Rectal smooth muscle tissue (tissue), 1 donor: ENCODE data around the gene PSD4.

ENCODE experiments used
- H3K27ac ChIP-seq: one replicate; pipeline ENCODE4 v1.7.0; 2013; ENCODE audit warnings: low read depth, low read length, inconsistent platforms
- H3K27me3 ChIP-seq: one replicate; pipeline ENCODE4 v1.7.0; 2013; ENCODE audit warnings: low read length; ENCODE audit not compliant: control insufficient read depth, insufficient read depth
- H3K36me3 ChIP-seq: one replicate; pipeline ENCODE4 v1.7.0; 2013; ENCODE audit warnings: low read length; ENCODE audit not compliant: control insufficient read depth, insufficient read depth
- H3K4me1 ChIP-seq: one replicate; pipeline ENCODE4 v1.7.0; 2013; ENCODE audit warnings: low read length; ENCODE audit not compliant: control insufficient read depth, insufficient read depth
- H3K4me3 ChIP-seq: one replicate; pipeline ENCODE4 v1.7.0; 2013; ENCODE audit warnings: low read length
- H3K9ac ChIP-seq: one replicate; pipeline ENCODE4 v1.7.0; 2013; ENCODE audit warnings: low read length

The PSD4 gene

DNA sequence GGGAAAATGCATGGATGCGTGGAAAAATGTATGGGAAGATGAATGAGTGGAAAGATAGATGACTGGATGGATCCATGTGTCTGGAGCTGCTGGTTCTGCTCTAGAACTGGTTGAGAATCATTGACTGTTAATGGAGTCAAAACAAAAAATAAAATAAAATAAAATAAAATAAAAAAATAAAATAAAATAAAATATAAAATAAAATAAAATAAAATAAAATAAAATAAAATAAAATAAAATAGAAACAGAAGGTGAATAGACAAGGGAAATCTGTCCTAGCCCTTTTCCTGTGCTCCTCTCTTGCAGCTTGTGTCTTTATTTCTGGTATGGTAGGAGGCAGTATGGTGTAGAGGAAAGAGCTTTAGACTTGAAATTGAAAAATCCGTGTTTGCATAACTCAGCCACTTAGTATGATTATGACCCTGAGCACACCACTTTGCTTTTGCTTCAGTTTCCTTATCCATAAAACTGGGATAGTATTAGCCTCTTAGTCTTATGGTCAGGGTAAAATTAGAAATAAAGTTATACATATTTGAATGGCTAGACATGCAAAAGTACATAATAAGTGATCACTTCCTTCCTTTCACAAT lies 51.0 kb downstream of the PSD4 start:
- no peaks in the 10 kb centered on the region for H3K36me3 ChIP-seq
- H3K27ac ChIP-seq, result no peak overlapping the region
- no peaks in the 10 kb centered on the region for H3K27me3 ChIP-seq
- no peak overlapping the region for H3K9ac ChIP-seq
- H3K4me3 ChIP-seq, result no peak overlapping the region
- H3K4me1 ChIP-seq, result no peaks in the 10 kb centered on the region

DNA sequence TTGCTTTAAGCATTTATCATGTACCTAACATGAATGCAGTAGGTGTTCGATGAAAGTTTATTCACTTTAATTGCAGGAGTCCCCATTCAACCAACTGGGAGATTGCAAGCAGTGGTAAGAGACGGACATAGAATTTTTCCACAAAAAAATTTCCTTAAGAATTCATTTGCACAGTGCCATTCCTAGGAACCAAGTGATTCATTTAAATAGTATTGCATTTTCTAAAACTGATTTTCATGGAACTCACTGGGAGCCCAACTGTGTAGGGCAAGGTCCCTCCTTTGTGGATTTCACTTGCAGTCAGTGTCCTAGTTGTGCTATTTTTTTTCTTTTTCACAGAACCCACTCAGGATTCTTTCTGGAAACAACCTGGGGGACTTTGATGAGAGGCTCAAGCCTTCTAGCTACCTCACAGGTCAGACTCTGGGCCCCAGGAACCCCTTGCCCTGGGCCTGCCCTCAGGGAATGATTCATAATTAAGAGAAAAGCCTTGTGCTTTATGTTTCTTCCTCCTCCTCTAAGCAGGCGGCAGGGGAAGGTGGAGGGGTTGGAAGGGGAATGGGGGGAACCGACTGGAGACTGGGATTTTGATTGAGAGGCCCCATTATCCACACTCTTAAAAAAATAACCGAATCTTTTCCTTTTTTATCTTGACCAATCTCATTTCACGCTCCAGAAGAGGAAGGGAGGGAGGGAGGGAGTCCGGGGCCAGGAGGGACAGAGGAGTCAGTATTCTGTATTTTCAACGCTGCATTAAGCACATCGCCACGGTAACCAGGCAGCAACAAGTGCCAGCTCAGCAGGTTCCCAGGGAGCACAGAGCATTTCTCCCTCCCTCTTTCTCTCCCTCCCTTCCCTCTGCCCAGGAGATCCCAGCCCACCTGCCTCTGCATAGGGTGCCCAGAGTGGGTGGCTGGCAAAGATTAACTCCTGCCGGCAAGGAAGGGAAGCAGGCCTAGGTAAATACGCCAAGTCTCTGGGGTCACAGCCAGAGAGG lies 51.8 kb downstream of the PSD4 start:
- Histone ChIP-seq H3K27ac (no peak overlapping the region), H3K36me3 (no peaks in the 10 kb centered on the region)

DNA sequence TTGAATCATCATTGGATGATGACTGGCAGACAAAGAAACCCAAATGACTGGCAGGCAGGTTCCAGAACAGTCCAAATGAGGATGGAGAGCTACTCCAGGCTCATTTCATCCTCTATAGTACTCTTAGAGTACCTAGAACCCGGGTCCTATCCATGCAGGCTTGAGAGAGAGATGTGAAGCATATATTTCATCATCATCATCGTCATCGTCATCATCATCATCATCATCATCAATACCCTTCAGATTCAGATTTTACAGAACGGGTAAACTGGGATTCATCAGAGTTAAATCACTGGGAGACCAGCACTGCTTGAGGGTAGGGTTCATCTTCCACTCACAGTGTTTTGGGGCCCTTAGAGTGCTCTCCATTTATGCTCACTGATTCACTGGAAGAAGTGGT lies 52.7 kb downstream of the PSD4 start:
- H3K4me1 ChIP-seq, result no peaks in the 10 kb centered on the region
- no peak overlapping the region for H3K9ac ChIP-seq
- H3K36me3 ChIP-seq, result no peaks in the 10 kb centered on the region
- no peak overlapping the region for H3K4me3 ChIP-seq
- H3K27me3 ChIP-seq, result no peaks in the 10 kb centered on the region
- H3K27ac ChIP-seq, result no peak overlapping the region

More for the DNA sequence above, 51.8 kb downstream of the PSD4 start:
- no peaks in the 10 kb centered on the region for H3K27me3 ChIP-seq
- H3K4me1 ChIP-seq, result no peaks in the 10 kb centered on the region
- no peak overlapping the region for H3K9ac ChIP-seq
- H3K4me3 ChIP-seq, result no peak overlapping the region

DNA sequence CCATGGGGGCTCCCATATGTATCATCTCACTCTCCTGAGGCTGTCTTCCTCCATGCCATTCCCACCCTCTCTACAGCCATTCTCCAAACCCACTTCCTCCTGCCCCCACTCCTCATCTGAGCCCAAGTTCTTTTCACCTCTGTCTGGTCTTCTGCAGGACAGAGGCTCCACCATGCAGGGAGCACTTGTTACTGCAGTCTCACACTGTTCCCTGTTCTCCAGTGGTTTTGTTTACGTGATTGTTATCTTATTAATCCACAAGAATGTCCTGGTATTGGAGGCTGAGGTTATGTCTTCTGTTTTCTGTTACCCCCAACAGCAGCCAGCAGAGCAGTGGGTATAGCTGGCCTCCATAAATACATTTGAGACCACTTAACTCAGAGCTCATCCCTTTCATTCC lies 53.5 kb downstream of the PSD4 start:
- H3K4me1 ChIP-seq, result no peaks in the 10 kb centered on the region
- no peak overlapping the region for H3K9ac ChIP-seq
- no peaks in the 10 kb centered on the region for H3K27me3 ChIP-seq
- no peak overlapping the region for H3K27ac ChIP-seq
- no peak overlapping the region for H3K4me3 ChIP-seq
- no peaks in the 10 kb centered on the region for H3K36me3 ChIP-seq

GRCh38 chr2:113227698-113228097 lies 53.9 kb downstream of the PSD4 start:
- no peak overlapping the region for H3K27ac ChIP-seq
- no peaks in the 10 kb centered on the region for H3K4me1 ChIP-seq
- no peak overlapping the region for H3K9ac ChIP-seq
- no peaks in the 10 kb centered on the region for H3K27me3 ChIP-seq
- H3K36me3 ChIP-seq, result no peaks in the 10 kb centered on the region
- H3K4me3 ChIP-seq, result no peak overlapping the region

DNA sequence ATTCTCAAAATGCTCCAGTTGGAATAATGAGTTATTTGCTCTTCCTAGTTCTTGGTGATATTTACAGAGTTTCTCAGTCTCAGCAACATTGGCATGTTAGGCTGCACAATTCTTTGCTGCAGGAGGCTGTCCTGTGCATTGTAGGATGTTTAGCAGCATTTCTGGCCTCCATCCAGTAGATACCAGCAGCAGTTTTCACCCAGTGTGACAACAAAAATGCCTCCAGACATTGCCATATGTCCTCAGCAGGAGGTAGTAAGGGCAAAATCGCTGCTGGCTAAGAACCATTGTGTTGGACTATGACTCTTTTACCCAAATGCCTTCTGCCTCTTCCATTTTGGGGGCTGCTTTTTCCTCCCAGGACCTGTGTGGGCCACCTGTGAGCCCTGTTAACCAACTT lies 54.6 kb downstream of the PSD4 start:
- Histone ChIP-seq H3K27ac (no peak overlapping the region), H3K9ac (no peak overlapping the region), H3K36me3 (no peaks in the 10 kb centered on the region), H3K4me1 (no peaks in the 10 kb centered on the region), H3K27me3 (no peaks in the 10 kb centered on the region), H3K4me3 (no peak overlapping the region)

GRCh38 chr2:113228991-113229716 lies 55.4 kb downstream of the PSD4 start:
- Histone ChIP-seq H3K27me3 (no peaks in the 10 kb centered on the region), H3K9ac (no peak overlapping the region), H3K27ac (no peak overlapping the region), H3K4me1 (no peaks in the 10 kb centered on the region), H3K36me3 (no peaks in the 10 kb centered on the region), H3K4me3 (no peak overlapping the region)

GRCh38 chr2:113229795-113230194 lies 56.0 kb downstream of the PSD4 start:
- no peak overlapping the region for H3K27ac ChIP-seq
- no peak overlapping the region for H3K9ac ChIP-seq
- H3K27me3 ChIP-seq, result no peaks in the 10 kb centered on the region

DNA sequence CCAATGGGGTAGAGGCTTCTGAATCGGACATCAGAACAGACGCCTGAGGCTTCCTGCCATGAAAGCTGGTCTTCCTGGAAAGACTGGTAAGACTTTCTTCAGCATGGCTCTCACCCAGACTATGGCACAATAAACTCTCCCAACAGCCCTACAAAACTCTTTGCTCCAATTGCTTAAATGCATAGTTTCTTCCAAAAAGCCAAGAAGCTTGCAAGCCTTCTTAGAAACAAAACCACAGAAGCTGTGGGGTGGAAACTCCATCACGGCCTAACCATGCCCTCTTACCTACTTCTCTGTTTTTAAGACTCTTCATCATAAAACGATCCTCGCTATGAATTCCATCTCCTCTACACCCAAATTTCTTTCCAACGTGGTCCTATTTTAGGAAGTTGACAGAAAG lies 56.8 kb downstream of the PSD4 start:
- Histone ChIP-seq H3K27ac (no peak overlapping the region), H3K9ac (no peak overlapping the region), H3K4me1 (no peaks in the 10 kb centered on the region)

More at GRCh38 chr2:113229795-113230194, 56.0 kb downstream of the PSD4 start:
- no peaks in the 10 kb centered on the region for H3K36me3 ChIP-seq
- no peaks in the 10 kb centered on the region for H3K4me1 ChIP-seq
- no peak overlapping the region for H3K4me3 ChIP-seq

DNA sequence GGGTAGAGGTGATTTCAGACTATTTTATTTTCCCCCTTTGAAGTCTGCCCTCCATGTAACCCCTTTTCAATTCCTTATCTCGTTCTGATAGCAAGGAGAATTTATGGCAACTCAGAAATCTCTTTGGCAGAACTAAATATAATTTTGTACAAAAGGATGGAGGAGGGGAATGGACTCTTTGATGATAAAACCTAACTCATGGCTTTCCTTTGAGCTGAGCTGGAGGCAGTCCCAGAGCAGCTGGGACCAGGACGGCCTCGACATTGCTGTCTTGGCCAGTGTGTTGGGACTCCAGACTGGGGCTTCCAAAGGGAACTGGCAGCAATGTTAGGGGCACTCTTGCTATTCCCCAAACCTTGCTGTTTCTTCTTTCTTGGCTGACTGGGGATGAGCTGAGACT lies 57.3 kb downstream of the PSD4 start:
- Histone ChIP-seq H3K4me3 (no peak overlapping the region), H3K4me1 (no peaks in the 10 kb centered on the region), H3K9ac (no peak overlapping the region), H3K27ac (no peak overlapping the region), H3K27me3 (no peaks in the 10 kb centered on the region), H3K36me3 (no peaks in the 10 kb centered on the region)

More for the DNA sequence above, 56.8 kb downstream of the PSD4 start:
- H3K36me3 ChIP-seq, result no peaks in the 10 kb centered on the region
- no peaks in the 10 kb centered on the region for H3K27me3 ChIP-seq
- H3K4me3 ChIP-seq, result no peak overlapping the region

- no peaks in the 10 kb centered on the region for H3K36me3 ChIP-seq
Measured at GRCh38 chr2:113232123-113232522, 58.4 kb downstream of the PSD4 start.

DNA sequence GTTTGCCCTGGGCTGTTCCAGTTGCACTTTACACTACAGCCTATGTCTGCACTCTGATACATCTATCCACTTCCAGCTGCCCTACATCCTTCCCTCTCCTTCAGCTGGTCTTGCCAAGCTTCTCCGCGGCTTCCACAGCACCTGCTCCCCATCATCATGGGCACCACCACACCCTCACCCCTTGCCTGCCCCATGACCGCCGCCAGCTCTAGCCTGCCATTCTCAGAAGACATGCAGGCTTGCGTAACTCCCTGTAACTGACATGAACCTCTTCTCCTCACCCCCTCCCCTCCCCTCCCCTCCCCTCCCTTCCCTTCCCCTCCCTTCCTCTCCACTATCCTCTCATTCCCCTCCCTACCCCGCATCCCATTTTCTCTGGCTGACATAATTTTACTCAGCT lies 59.0 kb downstream of the PSD4 start:
- Histone ChIP-seq H3K4me1 (no peaks in the 10 kb centered on the region), H3K9ac (no peak overlapping the region), H3K4me3 (no peak overlapping the region), H3K36me3 (no peaks in the 10 kb centered on the region), H3K27me3 (no peaks in the 10 kb centered on the region), H3K27ac (no peak overlapping the region)

More at GRCh38 chr2:113232123-113232522, 58.4 kb downstream of the PSD4 start:
- no peak overlapping the region for H3K27ac ChIP-seq
- H3K4me3 ChIP-seq, result no peak overlapping the region
- no peaks in the 10 kb centered on the region for H3K4me1 ChIP-seq
- H3K9ac ChIP-seq, result no peak overlapping the region
- no peaks in the 10 kb centered on the region for H3K27me3 ChIP-seq
